Stimulated activated naive CD4-positive, alpha-beta T cell treated with Interleukin-2 at 50 U/mL for 16 hours (primary cell): ENCODE measurements around the gene MGLL.

Experiments
- DNase-seq: peaks from one replicate; lab custom pipeline; 2025; lab: John Stamatoyannopoulos, UW

The MGLL gene

GRCh38 chr3:127774647-127775046 lies 47.7 kb downstream of the MGLL start:
- DNase-seq, result no peak

- no peak for DNase-seq
These were observed 48.4 kb downstream of the MGLL start for GRCh38 chr3:127773752-127774395.

- no peak for DNase-seq
These were observed 49.2 kb downstream of the MGLL start for GRCh38 chr3:127772827-127773751.

GRCh38 chr3:127772273-127772672 lies 50.0 kb downstream of the MGLL start:
- DNase-seq, result no peak

- no peak for DNase-seq
These were observed 50.6 kb downstream of the MGLL start for GRCh38 chr3:127771746-127772145.

GRCh38 chr3:127770671-127771355 lies 51.5 kb downstream of the MGLL start:
- no peak for DNase-seq

- no peak for DNase-seq
These were observed 52.8 kb downstream of the MGLL start for GRCh38 chr3:127769284-127770081.

- DNase-seq, result no peak
These were observed 53.8 kb downstream of the MGLL start for GRCh38 chr3:127768346-127769008.

GRCh38 chr3:127767126-127767525 lies 55.2 kb downstream of the MGLL start:
- DNase-seq, result no peak

- DNase-seq, result no peak
These were observed 56.6 kb downstream of the MGLL start for GRCh38 chr3:127765735-127766134.

- DNase-seq, result no peak
These were observed 57.4 kb downstream of the MGLL start for GRCh38 chr3:127764841-127765362.

GRCh38 chr3:127764301-127764700 lies 58.0 kb downstream of the MGLL start:
- DNase-seq, result no peak

- DNase-seq, result no peak
These were observed 58.5 kb downstream of the MGLL start for GRCh38 chr3:127763816-127764215.

GRCh38 chr3:127763337-127763736 lies 59.0 kb downstream of the MGLL start:
- DNase-seq, result no peak

- DNase-seq, result no peak
These were observed 59.6 kb downstream of the MGLL start for GRCh38 chr3:127762787-127763105.

- no peak for DNase-seq
These were observed 60.1 kb downstream of the MGLL start for GRCh38 chr3:127762077-127762786.

- DNase-seq, result no peak
These were observed 60.9 kb downstream of the MGLL start for GRCh38 chr3:127761441-127761801.

GRCh38 chr3:127760791-127761440 lies 61.4 kb downstream of the MGLL start:
- no peak for DNase-seq

GRCh38 chr3:127760361-127760760 lies 62.0 kb downstream of the MGLL start:
- no peak for DNase-seq

- DNase-seq, result no peak
These were observed 62.5 kb downstream of the MGLL start for GRCh38 chr3:127759826-127760225.
